ENCODE results near the gene RALY. TPM values are rescaled to one million over a fixed set of nuclear protein-coding genes. Genes with fewer than 3 reads are reported as not detected.

Gene RALY
- polyA plus RNA-seq, 1 donor from 2014 or later = 221 TPM

GRCh38 chr20:34045294-34045693 is 51.6 kb downstream of the RALY start:
- Histone ChIP-seq H3K4me2 (ENCODE audit: low read length) (no peak overlapping the region), H3K9ac (ENCODE audit: low read length) (no peak overlapping the region), H3K36me3 (ENCODE audit: insufficient read depth, low read length) (no peaks in the 10 kb centered on the region), H2AFZ (ENCODE audit: low read depth, low read length) (no peak overlapping the region), H3K79me2 (replicated peaks; ENCODE audit: insufficient read depth, low read length) (peaks cover 19% of the 10 kb centered on the region), H3K9me2 (ENCODE audit: insufficient read depth, low read length) (no peaks in the 10 kb centered on the region), H3K9me3 (ENCODE audit: low read length) (no peaks in the 10 kb centered on the region), H3K4me3 (ENCODE audit: low read length) (no peak overlapping the region), H4K20me1 (ENCODE audit: insufficient read depth) (no peaks in the 10 kb centered on the region), H3K27ac (ENCODE audit: low read length) (no peak overlapping the region), H3F3A (ENCODE audit: insufficient read depth, low read length, poor library complexity, severe bottlenecking) (no peaks in the 10 kb centered on the region), H3K27me3 (ENCODE audit: insufficient read depth, low read depth, low read length) (no peaks in the 10 kb centered on the region)
- no peak for TF ChIP-seq RAD21 (conservative IDR thresholded peaks at IDR 0.05)
- no peak for TF ChIP-seq TAF1 (IDR thresholded peaks at IDR 0.05; ENCODE audit: low read depth)
- no peak for TF ChIP-seq EZH2 (IDR thresholded peaks at IDR 0.05; ENCODE audit: borderline replicate concordance, insufficient read depth, low read length, poor library complexity, severe bottlenecking)
- no peak for TF ChIP-seq REST (IDR thresholded peaks at IDR 0.05; ENCODE audit: borderline replicate concordance)
- TF ChIP-seq EP300 (conservative IDR thresholded peaks at IDR 0.05; ENCODE audit: poor library complexity, severe bottlenecking) = no peak
- no peak for TF ChIP-seq MXI1 (conservative IDR thresholded peaks at IDR 0.05; ENCODE audit: poor library complexity, severe bottlenecking)
- no peak for TF ChIP-seq POLR2AphosphoS5 (IDR thresholded peaks at IDR 0.05)
- no peak for TF ChIP-seq SMC3 (conservative IDR thresholded peaks at IDR 0.05; ENCODE audit: poor library complexity)
- TF ChIP-seq CTCF (IDR thresholded peaks at IDR 0.05; ENCODE audit: poor library complexity, severe bottlenecking) = no peak

- Histone ChIP-seq H3K36me3 (ENCODE audit: insufficient read depth, low read length) (no peaks in the 10 kb centered on the region), H3K4me3 (ENCODE audit: low read length) (no peak overlapping the region), H3F3A (ENCODE audit: insufficient read depth, low read length, poor library complexity, severe bottlenecking) (no peaks in the 10 kb centered on the region), H3K27ac (ENCODE audit: low read length) (no peak overlapping the region), H3K4me2 (ENCODE audit: low read length) (no peak overlapping the region), H3K9me2 (ENCODE audit: insufficient read depth, low read length) (no peaks in the 10 kb centered on the region), H2AFZ (ENCODE audit: low read depth, low read length) (no peak overlapping the region), H4K20me1 (ENCODE audit: insufficient read depth) (no peaks in the 10 kb centered on the region), H3K79me2 (replicated peaks; ENCODE audit: insufficient read depth, low read length) (peaks cover 19% of the 10 kb centered on the region), H3K9ac (ENCODE audit: low read length) (no peak overlapping the region), H3K27me3 (ENCODE audit: insufficient read depth, low read depth, low read length) (no peaks in the 10 kb centered on the region), H3K9me3 (ENCODE audit: low read length) (no peaks in the 10 kb centered on the region)
- TF ChIP-seq REST (IDR thresholded peaks at IDR 0.05; ENCODE audit: borderline replicate concordance) = no peak
- no peak for TF ChIP-seq TAF1 (IDR thresholded peaks at IDR 0.05; ENCODE audit: low read depth)
- TF ChIP-seq EZH2 (IDR thresholded peaks at IDR 0.05; ENCODE audit: borderline replicate concordance, insufficient read depth, low read length, poor library complexity, severe bottlenecking) = no peak
- TF ChIP-seq SMC3 (conservative IDR thresholded peaks at IDR 0.05; ENCODE audit: poor library complexity) = no peak
- TF ChIP-seq POLR2AphosphoS5 (IDR thresholded peaks at IDR 0.05) = no peak
- TF ChIP-seq EP300 (conservative IDR thresholded peaks at IDR 0.05; ENCODE audit: poor library complexity, severe bottlenecking) = no peak
- no peak for TF ChIP-seq RAD21 (conservative IDR thresholded peaks at IDR 0.05)
- TF ChIP-seq MXI1 (conservative IDR thresholded peaks at IDR 0.05; ENCODE audit: poor library complexity, severe bottlenecking) = no peak
These were observed 52.4 kb downstream of the RALY start for GRCh38 chr20:34045930-34046725.
